Naive B cell (primary cell): ENCODE results near the gene CSNK2B. TPM values are rescaled to one million over a fixed set of nuclear protein-coding genes. Genes with fewer than 3 reads are reported as not detected.

ENCODE experiments used
- ATAC-seq, 2 donors: fragments of 150-1000 bp; cut with Tn5 transposase; 2 replicates each; pipeline ENCODE4 v1.10.0; 2021; ENCODE audit warnings: low read depth in 2 of 2, mild to moderate bottlenecking in 2 of 2, moderate library complexity in 2 of 2
- DNase-seq: peaks from one replicate; pipeline ENCODE4 v3.0.0; 2022
- H3K27ac Mint-ChIP-seq, 6 donors: one replicate each; pipeline ENCODE4 v1.8.0; 2020 to 2022; ENCODE audit warnings: mild to moderate bottlenecking in 6 of 6, mixed read lengths in 6 of 6, moderate library complexity in 5 of 6, inconsistent platforms in 2 of 6
- H3K27me3 Mint-ChIP-seq, 3 donors: one replicate each; pipeline ENCODE4 v1.8.0; 2021 to 2022; ENCODE audit warnings: mixed read lengths in 3 of 3, mild to moderate bottlenecking in 1 of 3
- H3K36me3 Mint-ChIP-seq, 2 donors: one replicate each; pipeline ENCODE4 v1.8.0; 2020 to 2022; ENCODE audit warnings: mixed read lengths in 2 of 2, inconsistent platforms in 1 of 2, mild to moderate bottlenecking in 1 of 2
- H3K4me1 Mint-ChIP-seq, 3 donors: one replicate each; pipeline ENCODE4 v1.8.0; 2020 to 2022; ENCODE audit warnings: mixed read lengths in 3 of 3, inconsistent platforms in 1 of 3, mild to moderate bottlenecking in 1 of 3, moderate library complexity in 1 of 3
- H3K4me3 Mint-ChIP-seq, 8 donors: one replicate each; pipeline ENCODE4 v1.8.0; 2020 to 2022; ENCODE audit warnings: mild to moderate bottlenecking in 8 of 8, mixed read lengths in 8 of 8, moderate library complexity in 8 of 8, inconsistent platforms in 2 of 8
- H3K9me3 Mint-ChIP-seq, 7 donors: one replicate each; pipeline ENCODE4 v1.8.0; 2020 to 2022; ENCODE audit warnings: mixed read lengths in 7 of 7, mild to moderate bottlenecking in 5 of 7, inconsistent platforms in 2 of 7, moderate library complexity in 1 of 7
- polyA plus RNA-seq, 6 donors: library from polyadenylated mRNA; unstranded; fragments of 300-500 nt; fragmentation: Illumina TruSeq; gene quantifications; one replicate each; pipeline ENCODE4 v1.2.3, GENCODE V29; 2021; ENCODE audit warnings: low read depth in 6 of 6

The CSNK2B gene
- polyA plus RNA-seq, 6 donors from 2014 or later, result 279 to 299 (median 286) TPM

GRCh38 chr6:31691078-31691463 is 25.2 kb downstream of the CSNK2B start:
- no peak overlapping the region for H3K27ac Mint-ChIP-seq
- H3K27me3 Mint-ChIP-seq, result no peaks in the 10 kb centered on the region
- no peak overlapping the region for H3K4me3 Mint-ChIP-seq
- peaks cover 11 to 24% (median 17%) of the 10 kb centered on the region in 3 donors for H3K4me1 Mint-ChIP-seq
- no peaks in the 10 kb centered on the region for H3K9me3 Mint-ChIP-seq
- ATAC-seq (no peak), DNase-seq (no peak)
- peaks cover 0 to 22% of the 10 kb centered on the region in 2 donors for H3K36me3 Mint-ChIP-seq

GRCh38 chr6:31691564-31692108 is 25.8 kb downstream of the CSNK2B start:
- no peaks in the 10 kb centered on the region for H3K27me3 Mint-ChIP-seq
- DNase-seq, result no peak
- H3K4me3 Mint-ChIP-seq, result no peak overlapping the region
- no peak overlapping the region for H3K27ac Mint-ChIP-seq
- peaks cover 0 to 17% of the 10 kb centered on the region in 2 donors for H3K36me3 Mint-ChIP-seq
- peaks cover 11 to 24% (median 17%) of the 10 kb centered on the region in 3 donors for H3K4me1 Mint-ChIP-seq
- ATAC-seq, result no peak
- no peaks in the 10 kb centered on the region for H3K9me3 Mint-ChIP-seq

GRCh38 chr6:31692353-31692752 is 26.5 kb downstream of the CSNK2B start:
- H3K27me3 Mint-ChIP-seq, result no peaks in the 10 kb centered on the region
- no peak for DNase-seq
- H3K4me3 Mint-ChIP-seq, result no peak overlapping the region
- no peaks in the 10 kb centered on the region for H3K9me3 Mint-ChIP-seq
- peak overlapping the region in 1 of 6 donors; percentile 26 for H3K27ac Mint-ChIP-seq
- ATAC-seq, result no peak
- H3K36me3 Mint-ChIP-seq, result peaks cover 0 to 18% of the 10 kb centered on the region in 2 donors
- peaks cover 11 to 25% (median 17%) of the 10 kb centered on the region in 3 donors for H3K4me1 Mint-ChIP-seq

GRCh38 chr6:31692886-31693285 is 27.0 kb downstream of the CSNK2B start:
- peaks cover 16 to 30% (median 20%) of the 10 kb centered on the region in 3 donors for H3K4me1 Mint-ChIP-seq

GRCh38 chr6:31693535-31693934 is 27.7 kb downstream of the CSNK2B start:
- Mint-ChIP-seq H3K4me1 (peaks cover 18 to 30% (median 23%) of the 10 kb centered on the region in 3 donors), H3K27ac (peak overlapping the region in 2 of 6 donors; percentile 44 to 68), H3K9me3 (no peaks in the 10 kb centered on the region), H3K27me3 (no peaks in the 10 kb centered on the region), H3K36me3 (peaks cover 6 to 16% of the 10 kb centered on the region in 2 donors), H3K4me3 (no peak overlapping the region)
- DNase-seq, result no peak
- no peak for ATAC-seq

More at GRCh38 chr6:31692886-31693285, 27.0 kb downstream of the CSNK2B start:
- Mint-ChIP-seq H3K4me3 (no peak overlapping the region), H3K36me3 (peaks cover 3 to 18% of the 10 kb centered on the region in 2 donors), H3K9me3 (no peaks in the 10 kb centered on the region), H3K27me3 (no peaks in the 10 kb centered on the region), H3K27ac (peak overlapping the region in 1 of 6 donors; percentile 26)
- DNase-seq (no peak), ATAC-seq (no peak)

GRCh38 chr6:31697555-31697954 is 31.7 kb downstream of the CSNK2B start:
- ATAC-seq (no peak), DNase-seq (no peak)
- H3K4me3 Mint-ChIP-seq, result no peak overlapping the region
- H3K4me1 Mint-ChIP-seq, result peaks cover 25 to 34% (median 27%) of the 10 kb centered on the region in 3 donors
- H3K9me3 Mint-ChIP-seq, result no peaks in the 10 kb centered on the region
- no peaks in the 10 kb centered on the region for H3K27me3 Mint-ChIP-seq
- H3K36me3 Mint-ChIP-seq, result peaks cover 6 to 18% of the 10 kb centered on the region in 2 donors
- peak overlapping the region in 4 of 6 donors; percentile 11 to 92 (median 14) for H3K27ac Mint-ChIP-seq

- DNase-seq (no peak), ATAC-seq (no peak)
- Mint-ChIP-seq H3K4me1 (peaks cover 28 to 46% (median 33%) of the 10 kb centered on the region in 3 donors), H3K36me3 (peaks cover 6 to 12% of the 10 kb centered on the region in 2 donors), H3K4me3 (peak overlapping the region in 7 of 8 donors; percentile 24 to 100 (median 97)), H3K27ac (peak overlapping the region in 4 of 6 donors; percentile 37 to 97 (median 75)), H3K9me3 (no peaks in the 10 kb centered on the region), H3K27me3 (no peaks in the 10 kb centered on the region)
Observed at GRCh38 chr6:31700740-31701401, 35.0 kb downstream of the CSNK2B start.

- Mint-ChIP-seq H3K9me3 (no peaks in the 10 kb centered on the region), H3K36me3 (peaks cover 6 to 12% of the 10 kb centered on the region in 2 donors), H3K4me1 (peaks cover 28 to 46% (median 33%) of the 10 kb centered on the region in 3 donors), H3K27ac (peak overlapping the region in 5 of 6 donors; percentile 93 to 99 (median 98)), H3K4me3 (peak overlapping the region; percentile 96 to 100 (median 98)), H3K27me3 (no peaks in the 10 kb centered on the region)
- no peak for DNase-seq
- no peak for ATAC-seq
Observed at GRCh38 chr6:31701666-31702404, 36.0 kb downstream of the CSNK2B start.

GRCh38 chr6:31702405-31702818 is 36.5 kb downstream of the CSNK2B start:
- Mint-ChIP-seq H3K4me1 (peaks cover 25 to 46% (median 33%) of the 10 kb centered on the region in 3 donors), H3K36me3 (peaks cover 6 to 11% of the 10 kb centered on the region in 2 donors), H3K9me3 (no peaks in the 10 kb centered on the region), H3K27me3 (no peaks in the 10 kb centered on the region), H3K27ac (peak overlapping the region; percentile 91 to 99 (median 98)), H3K4me3 (peak overlapping the region; percentile 96 to 100 (median 98))
- no peak for DNase-seq
- no peak for ATAC-seq

- Mint-ChIP-seq H3K27ac (peak within 1 kb of the TSS; percentile 91 to 99 (median 98)), H3K4me1 (peaks cover 22 to 41% (median 26%) of the 10 kb centered on the region in 3 donors), H3K9me3 (no peaks in the 10 kb centered on the region), H3K4me3 (peak within 1 kb of the TSS; percentile 96 to 100 (median 98)), H3K36me3 (peaks cover 1 to 5% of the 10 kb centered on the region in 2 donors), H3K27me3 (no peaks in the 10 kb centered on the region)
- peak; percentile 94 to 95 for ATAC-seq
- DNase-seq, result peak; percentile 98
Observed at GRCh38 chr6:31702819-31703716, 37.2 kb downstream of the CSNK2B start, which contains the start of gene ABHD16A. Gene ABHD16A (minus strand): TSS chr6:31703324. CDS start chr6:31703281, 43 bp downstream.

- peaks cover 0 to 5% of the 10 kb centered on the region in 2 donors for H3K36me3 Mint-ChIP-seq
- DNase-seq (no peak), ATAC-seq (no peak)
- no peak overlapping the region for H3K4me3 Mint-ChIP-seq
- no peak overlapping the region for H3K27ac Mint-ChIP-seq
- no peaks in the 10 kb centered on the region for H3K27me3 Mint-ChIP-seq
- H3K9me3 Mint-ChIP-seq, result no peaks in the 10 kb centered on the region
- H3K4me1 Mint-ChIP-seq, result peaks cover 25 to 36% (median 29%) of the 10 kb centered on the region in 3 donors
Observed at GRCh38 chr6:31705931-31706330, 40.1 kb downstream of the CSNK2B start.

- H3K9me3 Mint-ChIP-seq, result no peaks in the 10 kb centered on the region
- no peaks in the 10 kb centered on the region for H3K27me3 Mint-ChIP-seq
- ATAC-seq (no peak), DNase-seq (no peak)
- peaks cover 0 to 5% of the 10 kb centered on the region in 2 donors for H3K36me3 Mint-ChIP-seq
- no peak within 1 kb of the TSS for H3K27ac Mint-ChIP-seq
- H3K4me3 Mint-ChIP-seq, result peak within 1 kb of the TSS in 2 of 8 donors; percentile 9 to 36
- peaks cover 26 to 35% (median 29%) of the 10 kb centered on the region in 3 donors for H3K4me1 Mint-ChIP-seq
Observed at GRCh38 chr6:31706599-31706998, 40.7 kb downstream of the CSNK2B start, which contains the start of gene LY6G6F. Gene LY6G6F (plus strand): TSS chr6:31706866. CDS start chr6:31706907, 41 bp downstream.
